ENCODE results near the gene SLC8A2. TPM values are rescaled to one million over a fixed set of nuclear protein-coding genes. Genes with fewer than 3 reads are reported as not detected.

The SLC8A2 gene
- total RNA-seq, 1 experiment from 2014 or later, result 11.3 TPM

GRCh38 chr19:47411101-47411500 is 60.6 kb downstream of the SLC8A2 start:
- peaks cover 5% of the 10 kb centered on the region; the same call in 1 of the 2 replicates for H3K27me3 Mint-ChIP-seq (ENCODE audit: low read depth)
- H3K79me1 ChIP-seq (ENCODE audit: insufficient read depth, low read depth, low read length, poor library complexity, severe bottlenecking), result no peaks in the 10 kb centered on the region
- no peak overlapping the region for H2BK5ac ChIP-seq (ENCODE audit: insufficient read length, low read length)
- no peak overlapping the region for H2BK120ac ChIP-seq (ENCODE audit: low read depth, low read length, poor library complexity, severe bottlenecking)
- WGBS (ENCODE audit: extremely low coverage, insufficient read length, low lambda C conversion rate), result no CpG with 5 or more reads among the region's 8 CpGs
- H3K23ac ChIP-seq (ENCODE audit: insufficient read length, low read depth, low read length), result no peak overlapping the region
- no peak overlapping the region for H3K4me3 Mint-ChIP-seq
- H3K23me2 ChIP-seq (ENCODE audit: insufficient read length, low read depth, low read length, poor library complexity, severe bottlenecking), result peaks cover 4% of the 10 kb centered on the region
- H2BK20ac ChIP-seq (ENCODE audit: low read depth, low read length, poor library complexity, severe bottlenecking), result no peak overlapping the region
- no peak for TF ChIP-seq CTCF (conservative IDR thresholded peaks at IDR 0.05)
- no peaks in the 10 kb centered on the region for H3K79me2 ChIP-seq (ENCODE audit: insufficient read depth, low read length)
- H3K56ac ChIP-seq (ENCODE audit: insufficient read length, low read depth, low read length), result no peak overlapping the region
- no peaks in the 10 kb centered on the region for H3K9me3 ChIP-seq (ENCODE audit: control insufficient read depth, low read depth, low read length)
- H4K5ac ChIP-seq (ENCODE audit: insufficient read length, low read depth, low read length), result no peak overlapping the region
- no peaks in the 10 kb centered on the region for H3K27me3 ChIP-seq (ENCODE audit: insufficient read depth, low read length)
- no peak overlapping the region for H2AK5ac ChIP-seq (ENCODE audit: insufficient read length, low read length)
- H3K18ac ChIP-seq (ENCODE audit: insufficient read length, low read depth, low read length), result no peak overlapping the region
- no peak overlapping the region for H3K27ac Mint-ChIP-seq
- H4K20me1 ChIP-seq (ENCODE audit: control insufficient read depth, insufficient read depth, insufficient read length), result no peaks in the 10 kb centered on the region
- H3K4ac ChIP-seq (ENCODE audit: low read depth, low read length), result no peak overlapping the region
- no peak overlapping the region for H3K4me2 ChIP-seq (ENCODE audit: insufficient read depth, insufficient read length, low read length)
- no peak overlapping the region for H4K91ac ChIP-seq (ENCODE audit: insufficient read length, low read depth, low read length)
- no peak overlapping the region for H4K8ac ChIP-seq (replicated peaks; ENCODE audit: insufficient read length, low read depth, low read length)
- H3K14ac ChIP-seq (ENCODE audit: insufficient read depth, low read length), result no peak overlapping the region
- no peak for DNase-seq
- no peak overlapping the region for H3K27ac ChIP-seq (ENCODE audit: insufficient read length, low read depth, low read length)
- H3K4me1 ChIP-seq (ENCODE audit: insufficient read depth, low read length), result no peaks in the 10 kb centered on the region
- no peaks in the 10 kb centered on the region; a peak in 1 of 5 replicates for H3K9me3 Mint-ChIP-seq
- H2BK15ac ChIP-seq (ENCODE audit: low read depth, low read length), result no peak overlapping the region
- no peak overlapping the region for H3K9ac ChIP-seq (ENCODE audit: extremely low read depth, insufficient read length, low read length)
- no peak overlapping the region for H3T11ph ChIP-seq (ENCODE audit: low read length)
- peaks cover 6 to 26% of the 10 kb centered on the region in 2 experiments for H3K4me1 Mint-ChIP-seq
- H2BK12ac ChIP-seq (ENCODE audit: insufficient read length, low read depth, low read length), result no peak overlapping the region
- no peak overlapping the region for H2AFZ ChIP-seq (ENCODE audit: low read length)
- peaks cover 17 to 23% (median 19%) of the 10 kb centered on the region in 3 experiments for H3K36me3 Mint-ChIP-seq (ENCODE audit: insufficient read depth in 1 of 3, low read depth in 3 of 3)

Measured in H9 (cell line).